HG03469 (cell line): ENCODE results near the gene LRPPRC.

ENCODE experiments used
- ATAC-seq: cut with Tn5 transposase; IDR thresholded peaks from one replicate; pipeline ENCODE4 v1.9.1; 2021; ENCODE audit warnings: mild to moderate bottlenecking, moderate library complexity, moderate number of reproducible peaks; ENCODE audit not compliant: unreplicated experiment

The LRPPRC gene

GRCh38 chr2:43984533-43984932 is 11.3 kb downstream of the LRPPRC start:
- no peak for ATAC-seq

- no peak for ATAC-seq
Measured at GRCh38 chr2:43980902-43981301, 14.9 kb downstream of the LRPPRC start.

- no peak for ATAC-seq
Measured at GRCh38 chr2:43977677-43978375, 18.0 kb downstream of the LRPPRC start.

GRCh38 chr2:43960921-43961320 is 34.9 kb downstream of the LRPPRC start:
- ATAC-seq = no peak

- ATAC-seq = no peak
Measured at GRCh38 chr2:43958397-43959275, 37.2 kb downstream of the LRPPRC start.

- ATAC-seq = no peak
Measured at GRCh38 chr2:43950383-43951008, 45.3 kb downstream of the LRPPRC start.

- ATAC-seq = no peak
Measured at GRCh38 chr2:43948370-43948769, 47.4 kb downstream of the LRPPRC start.

- no peak for ATAC-seq
Measured at GRCh38 chr2:43946685-43947084, 49.1 kb downstream of the LRPPRC start.

- no peak for ATAC-seq
Measured at GRCh38 chr2:43945439-43945838, 50.4 kb downstream of the LRPPRC start.

- ATAC-seq = no peak
Measured at GRCh38 chr2:43944915-43945314, 50.9 kb downstream of the LRPPRC start.

GRCh38 chr2:43943809-43944452 is 51.9 kb downstream of the LRPPRC start:
- no peak for ATAC-seq

- no peak for ATAC-seq
Measured at GRCh38 chr2:43943323-43943722, 52.5 kb downstream of the LRPPRC start.

GRCh38 chr2:43942881-43943280 is 52.9 kb downstream of the LRPPRC start:
- ATAC-seq = no peak

GRCh38 chr2:43941966-43942365 is 53.8 kb downstream of the LRPPRC start:
- ATAC-seq = no peak

- ATAC-seq = no peak
Measured at GRCh38 chr2:43941359-43941758, 54.4 kb downstream of the LRPPRC start.

- no peak for ATAC-seq
Measured at GRCh38 chr2:43939695-43940256, 56.0 kb downstream of the LRPPRC start.

GRCh38 chr2:43937269-43937820 is 58.4 kb downstream of the LRPPRC start:
- no peak for ATAC-seq

GRCh38 chr2:43934567-43934966 is 61.2 kb downstream of the LRPPRC start:
- ATAC-seq = no peak

- ATAC-seq = no peak
Measured at GRCh38 chr2:43931293-43931692, 64.5 kb downstream of the LRPPRC start.

GRCh38 chr2:43927442-43927841 is 68.3 kb downstream of the LRPPRC start:
- no peak for ATAC-seq

GRCh38 chr2:43925431-43925830 is 70.4 kb downstream of the LRPPRC start:
- ATAC-seq = no peak
